Neural progenitor cell (in vitro differentiated cells): ENCODE data around the gene FAM53B. TPM values are rescaled to one million over a fixed set of nuclear protein-coding genes. Genes with fewer than 3 reads are reported as not detected.

Experiments
- DNase-seq: peaks from one replicate; pipeline ENCODE4 v3.0.0-alpha.2; 2016; ENCODE audit warnings: low spot score
- H2AFZ ChIP-seq: fragments of 200-600 bp; sonication (generic); replicated peaks from 2 replicates; pipeline ENCODE4 v1.6.1; 2016; ENCODE audit warnings: antibody characterized with exemption
- H3F3A ChIP-seq: fragments of 200-600 bp; sonication (generic); 2 replicates; pipeline ENCODE4 v1.6.1; 2016; ENCODE audit warnings: antibody characterized with exemption, low read depth
- H3K27ac ChIP-seq: fragments of 200-600 bp; sonication (generic); 2 replicates; pipeline ENCODE4 v1.5.1; 2016; ENCODE audit warnings: mild to moderate bottlenecking
- H3K27me3 ChIP-seq: fragments of 200-600 bp; sonication (generic); 2 replicates; pipeline ENCODE4 v1.6.1; 2016; ENCODE audit warnings: mild to moderate bottlenecking, moderate library complexity
- H3K36me3 ChIP-seq: fragments of 200-600 bp; sonication (generic); 2 replicates; pipeline ENCODE4 v1.5.1; 2016
- H3K4me1 ChIP-seq: fragments of 200-600 bp; sonication (generic); 2 replicates; pipeline ENCODE4 v1.6.1; 2016; ENCODE audit warnings: mixed run types
- H3K4me2 ChIP-seq: fragments of 200-600 bp; sonication (generic); 2 replicates; pipeline ENCODE4 v1.6.1; 2016
- H3K4me3 ChIP-seq: fragments of 200-600 bp; sonication (generic); 2 replicates; pipeline ENCODE4 v1.5.1; 2016
- H3K79me2 ChIP-seq: fragments of 200-600 bp; sonication (generic); 2 replicates; pipeline ENCODE4 v1.6.1; 2016; ENCODE audit warnings: low read depth
- H3K9ac ChIP-seq: fragments of 200-600 bp; sonication (generic); 2 replicates; pipeline ENCODE4 v1.6.1; 2016
- H3K9me3 ChIP-seq: fragments of 200-600 bp; sonication (generic); 2 replicates; pipeline ENCODE4 v1.5.1; 2016; ENCODE audit warnings: low read depth
- H4K20me1 ChIP-seq: fragments of 200-600 bp; sonication (generic); 2 replicates; pipeline ENCODE4 v1.6.1; 2016; ENCODE audit warnings: low read depth
- H3K27ac Mint-ChIP-seq: 3 replicates; pipeline ENCODE4 v1.8.0; 2021; ENCODE audit warnings: mixed read lengths
- H3K27me3 Mint-ChIP-seq: 2 replicates; pipeline ENCODE4 v1.8.0; 2022; ENCODE audit warnings: low read depth, mild to moderate bottlenecking, inconsistent platforms, moderate library complexity, mixed read lengths; ENCODE audit not compliant: insufficient read depth
- H3K36me3 Mint-ChIP-seq: 3 replicates; pipeline ENCODE4 v1.8.0; 2021; ENCODE audit warnings: mixed read lengths
- H3K4me1 Mint-ChIP-seq: 3 replicates; pipeline ENCODE4 v1.8.0; 2021; ENCODE audit warnings: mixed read lengths
- H3K4me3 Mint-ChIP-seq: 3 replicates; pipeline ENCODE4 v1.8.0; 2021; ENCODE audit warnings: mild to moderate bottlenecking, moderate library complexity, mixed read lengths
- H3K9me3 Mint-ChIP-seq: 3 replicates; pipeline ENCODE4 v1.8.0; 2020; ENCODE audit warnings: mixed read lengths
- EZH2 ChIP-seq: fragments of 200-600 bp; sonication (generic); IDR thresholded peaks from 2 replicates; pipeline ENCODE4 v1.6.1; 2017; ENCODE audit warnings: antibody characterized with exemption, mild to moderate bottlenecking, moderate library complexity
- EZH2phosphoT487 ChIP-seq: fragments of 200-600 bp; sonication (generic); IDR thresholded peaks from 2 replicates; pipeline ENCODE4 v1.6.1; 2017; ENCODE audit warnings: antibody characterized with exemption
- total RNA-seq: library from RNA; depleted of rRNA; stranded (reverse); fragments of >200 nt; gene quantifications from 2 replicates; pipeline ENCODE4 v1.2.3, GENCODE V29; 2015; ENCODE audit warnings: low replicate concordance
- TF ChIP-seq, protein P1 (sequence below): fragments of 200-600 bp; sonication (generic); IDR thresholded peaks from 2 replicates; pipeline ENCODE4 v1.5.1; 2017; ENCODE audit warnings: antibody characterized with exemption, mild to moderate bottlenecking

FAM53B gene
- total RNA-seq, 1 donor from 2014 or later: 15.3 TPM

DNA sequence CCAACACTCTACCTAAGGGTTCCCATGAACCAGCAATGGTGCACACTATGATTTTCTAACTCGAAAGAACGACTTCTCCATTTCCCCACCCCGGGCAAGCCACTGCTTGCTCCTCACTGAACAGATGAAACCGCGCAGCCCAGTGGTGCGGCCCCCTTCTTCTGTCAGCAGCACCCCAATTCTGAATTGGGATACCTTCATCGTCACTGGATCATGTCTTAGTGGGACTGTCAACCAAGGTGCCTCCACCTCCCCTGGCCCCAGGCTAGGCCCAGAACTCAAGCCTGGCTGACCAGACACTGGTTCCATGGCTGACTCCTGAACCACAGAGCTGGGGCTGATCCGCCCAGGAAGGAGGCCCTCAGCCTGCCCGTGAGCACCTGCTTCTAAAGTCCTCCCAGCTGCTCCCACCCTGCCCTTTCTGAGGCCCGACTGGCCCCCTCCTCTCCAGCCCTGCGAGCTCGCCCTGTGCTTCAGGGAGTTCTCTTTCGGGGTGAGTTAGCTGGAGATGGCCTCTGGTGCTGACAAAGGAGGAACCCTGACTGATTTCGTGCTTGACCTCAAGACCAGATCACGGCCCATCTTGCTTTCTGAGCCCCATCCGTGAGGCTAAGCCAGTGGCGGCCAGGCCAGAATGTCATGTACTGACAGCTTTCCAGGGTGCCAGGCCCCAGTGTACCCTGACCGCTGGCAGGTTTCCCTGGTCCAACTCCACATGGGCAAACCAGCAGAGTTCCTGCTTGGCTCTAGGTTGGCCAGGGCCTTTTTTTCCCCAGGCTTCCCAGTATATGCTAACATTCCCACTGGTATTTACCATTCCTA, 44.5 kb downstream of the FAM53B start:
- Histone ChIP-seq H3K36me3 (no peaks in the 10 kb centered on the region), H3K79me2 (peaks cover 8% of the 10 kb centered on the region), H4K20me1 (peaks cover 47% of the 10 kb centered on the region), H3K27ac (no peak overlapping the region), H3K9me3 (no peaks in the 10 kb centered on the region), H3K4me3 (no peak overlapping the region), H3K9ac (no peak overlapping the region), H3F3A (no peaks in the 10 kb centered on the region), H2AFZ (no peak overlapping the region), H3K27me3 (no peaks in the 10 kb centered on the region), H3K4me1 (peaks cover 3% of the 10 kb centered on the region), H3K4me2 (no peak overlapping the region)
- DNase-seq: no peak
- no peaks in the 10 kb centered on the region for H3K9me3 Mint-ChIP-seq
- no peak overlapping the region for H3K27ac Mint-ChIP-seq
- H3K27me3 Mint-ChIP-seq: peaks cover 8% of the 10 kb centered on the region
- peaks cover 37% of the 10 kb centered on the region for H3K36me3 Mint-ChIP-seq
- H3K4me1 Mint-ChIP-seq: peaks cover 31% of the 10 kb centered on the region
- no peak overlapping the region for H3K4me3 Mint-ChIP-seq
- TF ChIP-seq EZH2 (no peak), EZH2phosphoT487 (no peak)
- TF ChIP-seq, protein P1, sequence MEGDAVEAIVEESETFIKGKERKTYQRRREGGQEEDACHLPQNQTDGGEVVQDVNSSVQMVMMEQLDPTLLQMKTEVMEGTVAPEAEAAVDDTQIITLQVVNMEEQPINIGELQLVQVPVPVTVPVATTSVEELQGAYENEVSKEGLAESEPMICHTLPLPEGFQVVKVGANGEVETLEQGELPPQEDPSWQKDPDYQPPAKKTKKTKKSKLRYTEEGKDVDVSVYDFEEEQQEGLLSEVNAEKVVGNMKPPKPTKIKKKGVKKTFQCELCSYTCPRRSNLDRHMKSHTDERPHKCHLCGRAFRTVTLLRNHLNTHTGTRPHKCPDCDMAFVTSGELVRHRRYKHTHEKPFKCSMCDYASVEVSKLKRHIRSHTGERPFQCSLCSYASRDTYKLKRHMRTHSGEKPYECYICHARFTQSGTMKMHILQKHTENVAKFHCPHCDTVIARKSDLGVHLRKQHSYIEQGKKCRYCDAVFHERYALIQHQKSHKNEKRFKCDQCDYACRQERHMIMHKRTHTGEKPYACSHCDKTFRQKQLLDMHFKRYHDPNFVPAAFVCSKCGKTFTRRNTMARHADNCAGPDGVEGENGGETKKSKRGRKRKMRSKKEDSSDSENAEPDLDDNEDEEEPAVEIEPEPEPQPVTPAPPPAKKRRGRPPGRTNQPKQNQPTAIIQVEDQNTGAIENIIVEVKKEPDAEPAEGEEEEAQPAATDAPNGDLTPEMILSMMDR: no peak

GRCh38 chr10:124698545-124699469, 45.4 kb downstream of the FAM53B start:
- DNase-seq: no peak
- TF ChIP-seq EZH2 (no peak), EZH2phosphoT487 (no peak)
- TF ChIP-seq, protein P1: no peak
- Histone ChIP-seq H3K4me2 (no peak overlapping the region), H3F3A (no peaks in the 10 kb centered on the region), H2AFZ (no peak overlapping the region), H3K4me1 (peaks cover 3% of the 10 kb centered on the region), H3K9me3 (no peaks in the 10 kb centered on the region), H3K9ac (no peak overlapping the region), H3K4me3 (no peak overlapping the region), H3K27me3 (no peaks in the 10 kb centered on the region), H3K27ac (no peak overlapping the region), H4K20me1 (peaks cover 43% of the 10 kb centered on the region), H3K36me3 (no peaks in the 10 kb centered on the region), H3K79me2 (peaks cover 8% of the 10 kb centered on the region)
- Mint-ChIP-seq H3K36me3 (peaks cover 35% of the 10 kb centered on the region), H3K9me3 (no peaks in the 10 kb centered on the region), H3K4me1 (peaks cover 36% of the 10 kb centered on the region), H3K27me3 (peaks cover 6% of the 10 kb centered on the region), H3K4me3 (no peak overlapping the region), H3K27ac (peak overlapping the region; percentile 68)

DNA sequence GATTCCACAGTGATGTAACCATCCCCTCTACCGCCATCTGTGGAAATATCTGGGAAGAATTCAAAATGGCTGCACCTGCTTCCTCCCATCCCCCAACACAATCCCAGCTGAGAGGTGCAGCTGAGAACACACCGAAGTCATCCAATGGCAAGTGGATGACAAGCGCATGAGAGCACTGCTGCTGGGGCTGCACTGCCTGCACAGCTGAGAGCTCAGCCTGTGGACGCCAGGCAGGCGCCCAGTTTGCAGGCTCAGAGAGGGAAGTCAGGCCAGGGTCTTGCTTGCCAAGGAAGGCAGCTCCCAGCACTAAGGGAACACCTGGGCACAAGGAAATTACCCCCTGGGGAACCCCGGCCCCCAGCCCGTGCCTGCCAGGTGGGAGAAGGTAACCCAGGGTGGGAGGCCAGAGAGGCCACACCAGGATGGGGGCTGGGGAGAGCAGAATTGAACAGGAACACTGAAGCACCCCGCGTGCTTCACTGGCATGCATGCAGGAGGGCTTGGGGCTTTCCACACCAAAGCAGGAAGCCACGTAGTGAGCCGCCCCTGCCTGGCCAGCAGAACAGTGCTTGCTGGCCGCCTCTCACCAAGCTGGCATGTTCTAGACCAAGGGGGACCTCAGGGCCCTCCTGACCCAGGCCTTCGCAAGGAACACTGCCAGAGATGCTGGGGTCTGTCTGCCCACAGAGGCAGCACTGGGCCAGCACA, 46.2 kb downstream of the FAM53B start:
- Histone ChIP-seq H3K4me3 (no peak overlapping the region), H3K27ac (no peak overlapping the region), H3K9me3 (no peaks in the 10 kb centered on the region), H3F3A (no peaks in the 10 kb centered on the region), H3K36me3 (no peaks in the 10 kb centered on the region), H3K79me2 (peaks cover 8% of the 10 kb centered on the region), H3K4me2 (no peak overlapping the region), H3K4me1 (peaks cover 3% of the 10 kb centered on the region), H3K27me3 (no peaks in the 10 kb centered on the region), H4K20me1 (peaks cover 39% of the 10 kb centered on the region), H3K9ac (no peak overlapping the region), H2AFZ (no peak overlapping the region)
- Mint-ChIP-seq H3K27me3 (peaks cover 6% of the 10 kb centered on the region), H3K9me3 (no peaks in the 10 kb centered on the region), H3K4me3 (no peak overlapping the region), H3K27ac (no peak overlapping the region), H3K36me3 (peaks cover 32% of the 10 kb centered on the region), H3K4me1 (peaks cover 44% of the 10 kb centered on the region)
- DNase-seq: peak; percentile 29
- TF ChIP-seq EZH2 (no peak), EZH2phosphoT487 (no peak)
- TF ChIP-seq, protein P1: no peak
